ENCODE results near the gene LMO3. TPM values are rescaled to one million over a fixed set of nuclear protein-coding genes. Genes with fewer than 3 reads are reported as not detected.
"Not testable (repeated sequence)": the region's sequence is repeated elsewhere in the genome, so short reads cannot be mapped to it uniquely, and the experiment has no call there.

The LMO3 gene
- total RNA-seq, 2 donors from 2014 or later = 45.4 to 49.5 TPM

DNA sequence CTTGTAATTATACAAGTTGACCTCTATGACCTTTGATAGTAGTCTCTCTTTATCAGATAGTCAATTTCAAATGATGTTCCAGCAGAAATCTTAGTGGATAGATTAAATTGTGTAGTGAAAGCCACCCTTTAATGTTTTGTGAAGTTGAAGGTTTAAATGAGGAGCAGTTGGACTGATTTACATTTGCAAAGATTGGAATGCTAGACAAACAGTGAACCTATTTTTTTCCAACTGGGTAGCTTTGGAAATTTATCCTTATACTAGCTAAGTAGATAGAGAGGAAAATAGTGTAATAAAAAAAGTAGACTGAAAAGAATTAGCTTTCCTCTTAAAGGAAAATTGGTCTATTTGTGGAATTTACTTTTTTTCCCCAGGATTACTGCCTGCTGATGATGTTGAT, 53.7 kb downstream of the LMO3 start:
- Histone ChIP-seq H3K36me3 (no peaks in the 10 kb centered on the region), H3K4me1 (ENCODE audit: control insufficient read depth in 1 of 2, low read depth in 2 of 2) (no peaks in the 10 kb centered on the region), H3K4me3 (no peak overlapping the region), H3K9me3 (no peaks in the 10 kb centered on the region), H3K27ac (no peak overlapping the region), H3K27me3 (replicated peaks; ENCODE audit: insufficient read depth) (no peaks in the 10 kb centered on the region)
- no peak for ATAC-seq (ENCODE audit: insufficient number of reproducible peaks, low FRiP score, low read depth)
- no peak for DNase-seq (ENCODE audit: low spot score)
- no peak for TF ChIP-seq CTCF (IDR thresholded peaks at IDR 0.05)

GRCh38 chr12:16545836-16546235, 60.1 kb downstream of the LMO3 start:
- no peak for DNase-seq (ENCODE audit: low spot score)
- Histone ChIP-seq H3K27me3 (replicated peaks; ENCODE audit: insufficient read depth) (no peaks in the 10 kb centered on the region), H3K4me3 (no peak overlapping the region), H3K9me3 (no peaks in the 10 kb centered on the region), H3K27ac (no peak overlapping the region), H3K4me1 (ENCODE audit: control insufficient read depth in 1 of 2, low read depth in 2 of 2) (no peaks in the 10 kb centered on the region), H3K36me3 (no peaks in the 10 kb centered on the region)
- no peak for TF ChIP-seq CTCF (IDR thresholded peaks at IDR 0.05)
- ATAC-seq (ENCODE audit: insufficient number of reproducible peaks, low FRiP score, low read depth) = no peak

GRCh38 chr12:16542586-16542985, 63.4 kb downstream of the LMO3 start:
- Histone ChIP-seq H3K36me3 (no peaks in the 10 kb centered on the region), H3K4me3 (no peak overlapping the region), H3K27me3 (replicated peaks; ENCODE audit: insufficient read depth) (no peaks in the 10 kb centered on the region), H3K27ac (no peak overlapping the region), H3K9me3 (no peaks in the 10 kb centered on the region), H3K4me1 (ENCODE audit: control insufficient read depth in 1 of 2, low read depth in 2 of 2) (no peaks in the 10 kb centered on the region)
- no peak for ATAC-seq (ENCODE audit: insufficient number of reproducible peaks, low FRiP score, low read depth)
- TF ChIP-seq CTCF (IDR thresholded peaks at IDR 0.05) = no peak
- DNase-seq (ENCODE audit: low spot score) = no peak

DNA sequence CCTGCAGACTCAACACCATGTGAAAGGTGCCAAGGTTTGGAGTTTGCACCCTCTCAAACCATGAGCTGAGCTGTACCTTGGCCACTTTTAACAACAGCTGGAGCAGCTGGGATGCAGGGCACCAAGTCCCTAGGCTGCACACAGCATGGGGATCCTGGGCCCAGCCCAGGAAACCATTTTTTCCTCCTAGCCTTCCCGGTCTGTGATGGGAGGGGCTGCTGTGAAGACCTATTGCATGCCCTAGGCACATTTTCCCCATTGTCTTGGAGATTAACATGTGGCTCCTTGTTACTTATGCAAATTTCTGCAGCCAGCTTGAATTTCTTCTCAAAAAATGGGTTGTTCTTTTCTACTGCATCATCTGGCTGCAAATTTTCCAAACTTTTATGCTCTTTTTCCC, 68.3 kb downstream of the LMO3 start:
- H3K4me1 ChIP-seq (ENCODE audit: control insufficient read depth in 1 of 2, low read depth in 2 of 2); H3K27ac ChIP-seq; ATAC-seq (ENCODE audit: insufficient number of reproducible peaks, low FRiP score, low read depth); H3K4me3 ChIP-seq; DNase-seq (ENCODE audit: low spot score); H3K27me3 ChIP-seq (replicated peaks; ENCODE audit: insufficient read depth); H3K9me3 ChIP-seq; H3K36me3 ChIP-seq: not testable (repeated sequence)

GRCh38 chr12:16531621-16532020, 74.3 kb downstream of the LMO3 start:
- Histone ChIP-seq H3K9me3 (no peaks in the 10 kb centered on the region), H3K27ac (no peak overlapping the region), H3K4me1 (ENCODE audit: control insufficient read depth in 1 of 2, low read depth in 2 of 2) (no peaks in the 10 kb centered on the region), H3K4me3 (no peak overlapping the region), H3K27me3 (replicated peaks; ENCODE audit: insufficient read depth) (no peaks in the 10 kb centered on the region), H3K36me3 (no peaks in the 10 kb centered on the region)
- ATAC-seq (ENCODE audit: insufficient number of reproducible peaks, low FRiP score, low read depth) (no peak), DNase-seq (ENCODE audit: low spot score) (no peak)
- no peak for TF ChIP-seq CTCF (IDR thresholded peaks at IDR 0.05)

GRCh38 chr12:16530268-16530850, 75.6 kb downstream of the LMO3 start:
- Histone ChIP-seq H3K4me1 (ENCODE audit: control insufficient read depth in 1 of 2, low read depth in 2 of 2) (no peaks in the 10 kb centered on the region), H3K27me3 (replicated peaks; ENCODE audit: insufficient read depth) (no peaks in the 10 kb centered on the region), H3K27ac (no peak overlapping the region), H3K4me3 (no peak overlapping the region), H3K9me3 (no peaks in the 10 kb centered on the region), H3K36me3 (no peaks in the 10 kb centered on the region)
- no peak for TF ChIP-seq CTCF (IDR thresholded peaks at IDR 0.05)
- no peak for DNase-seq (ENCODE audit: low spot score)
- no peak for ATAC-seq (ENCODE audit: insufficient number of reproducible peaks, low FRiP score, low read depth)
